Bronchial epithelial cell (primary cell): ENCODE data around the gene CLEC11A. TPM values are rescaled to one million over a fixed set of nuclear protein-coding genes. Genes with fewer than 3 reads are reported as not detected.

Experiments used
- DNase-seq: peaks from one replicate; pipeline ENCODE4 v3.0.0-alpha.2; 2010; ENCODE audit warnings: low read depth
- FAIRE-seq: peaks from 2 replicates; lab custom pipeline; 2011; peaks lifted over from hg19 to GRCh38; lab: Jason Lieb, UNC
- H3K27me3 ChIP-seq: 2 replicates; pipeline ENCODE4 v1.5.1; 2011; ENCODE audit warnings: low read length; ENCODE audit not compliant: control insufficient read depth, insufficient read depth
- H3K36me3 ChIP-seq: 2 replicates; pipeline ENCODE4 v1.5.1; 2011; ENCODE audit warnings: low read length; ENCODE audit not compliant: control insufficient read depth, insufficient read depth
- H3K4me3 ChIP-seq: 2 replicates; pipeline ENCODE4 v1.5.1; 2011; ENCODE audit warnings: mild to moderate bottlenecking, low read depth, low read length, control low read depth
- total RNA-seq: library from RNA; depleted of rRNA; stranded (reverse); fragments of >200 nt; gene quantifications from 2 replicates; pipeline ENCODE4 v1.2.1, GENCODE V29; 2014
- TF ChIP-seq, protein P1 (sequence below): IDR thresholded peaks from 2 replicates; pipeline ENCODE4 v1.5.1; 2011; ENCODE audit warnings: mild to moderate bottlenecking, moderate library complexity, low read length, control low read depth, inconsistent platforms; ENCODE audit not compliant: insufficient read depth, severe bottlenecking

The CLEC11A gene
- total RNA-seq, 1 donor from 2014 or later, result 0.26 TPM

- TF ChIP-seq, protein P1, sequence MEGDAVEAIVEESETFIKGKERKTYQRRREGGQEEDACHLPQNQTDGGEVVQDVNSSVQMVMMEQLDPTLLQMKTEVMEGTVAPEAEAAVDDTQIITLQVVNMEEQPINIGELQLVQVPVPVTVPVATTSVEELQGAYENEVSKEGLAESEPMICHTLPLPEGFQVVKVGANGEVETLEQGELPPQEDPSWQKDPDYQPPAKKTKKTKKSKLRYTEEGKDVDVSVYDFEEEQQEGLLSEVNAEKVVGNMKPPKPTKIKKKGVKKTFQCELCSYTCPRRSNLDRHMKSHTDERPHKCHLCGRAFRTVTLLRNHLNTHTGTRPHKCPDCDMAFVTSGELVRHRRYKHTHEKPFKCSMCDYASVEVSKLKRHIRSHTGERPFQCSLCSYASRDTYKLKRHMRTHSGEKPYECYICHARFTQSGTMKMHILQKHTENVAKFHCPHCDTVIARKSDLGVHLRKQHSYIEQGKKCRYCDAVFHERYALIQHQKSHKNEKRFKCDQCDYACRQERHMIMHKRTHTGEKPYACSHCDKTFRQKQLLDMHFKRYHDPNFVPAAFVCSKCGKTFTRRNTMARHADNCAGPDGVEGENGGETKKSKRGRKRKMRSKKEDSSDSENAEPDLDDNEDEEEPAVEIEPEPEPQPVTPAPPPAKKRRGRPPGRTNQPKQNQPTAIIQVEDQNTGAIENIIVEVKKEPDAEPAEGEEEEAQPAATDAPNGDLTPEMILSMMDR, result no peak
- Histone ChIP-seq H3K4me3 (no peak overlapping the region), H3K27me3 (peaks cover 2% of the 10 kb centered on the region), H3K36me3 (no peaks in the 10 kb centered on the region)
- no peak for DNase-seq
- no peak for FAIRE-seq
Measured at GRCh38 chr19:50729894-50730293, 6.7 kb downstream of the CLEC11A start.

- FAIRE-seq, result no peak
- DNase-seq, result no peak
Measured at GRCh38 chr19:50735869-50736268, 12.7 kb downstream of the CLEC11A start.

DNA sequence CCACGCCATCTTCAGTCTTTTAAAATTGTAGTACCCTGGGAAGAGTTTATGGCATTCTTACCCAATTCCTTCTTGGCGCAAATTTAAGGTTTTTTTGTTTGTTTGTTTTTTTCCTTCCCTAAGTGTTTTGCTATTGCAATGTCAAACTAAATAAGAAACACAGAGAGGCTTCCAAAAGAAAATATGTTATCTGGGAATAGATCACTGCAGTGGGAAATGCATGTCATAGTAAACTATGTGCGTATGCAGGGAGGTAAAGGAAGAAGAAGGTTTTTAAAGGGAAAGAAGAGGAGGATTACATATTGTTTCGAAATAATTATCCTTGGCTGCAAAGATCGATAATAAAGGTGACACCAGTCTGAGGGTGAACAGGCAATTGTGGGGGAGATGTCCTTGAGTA, 13.2 kb downstream of the CLEC11A start:
- DNase-seq (no peak), FAIRE-seq (no peak)
- Histone ChIP-seq H3K36me3 (no peaks in the 10 kb centered on the region), H3K4me3 (no peak overlapping the region), H3K27me3 (no peaks in the 10 kb centered on the region)
- TF ChIP-seq, protein P1, result no peak

More at GRCh38 chr19:50735869-50736268, 12.7 kb downstream of the CLEC11A start:
- H3K4me3 ChIP-seq, result no peak overlapping the region
- H3K36me3 ChIP-seq, result no peaks in the 10 kb centered on the region
- H3K27me3 ChIP-seq, result no peaks in the 10 kb centered on the region
- TF ChIP-seq, protein P1, result no peak

DNA sequence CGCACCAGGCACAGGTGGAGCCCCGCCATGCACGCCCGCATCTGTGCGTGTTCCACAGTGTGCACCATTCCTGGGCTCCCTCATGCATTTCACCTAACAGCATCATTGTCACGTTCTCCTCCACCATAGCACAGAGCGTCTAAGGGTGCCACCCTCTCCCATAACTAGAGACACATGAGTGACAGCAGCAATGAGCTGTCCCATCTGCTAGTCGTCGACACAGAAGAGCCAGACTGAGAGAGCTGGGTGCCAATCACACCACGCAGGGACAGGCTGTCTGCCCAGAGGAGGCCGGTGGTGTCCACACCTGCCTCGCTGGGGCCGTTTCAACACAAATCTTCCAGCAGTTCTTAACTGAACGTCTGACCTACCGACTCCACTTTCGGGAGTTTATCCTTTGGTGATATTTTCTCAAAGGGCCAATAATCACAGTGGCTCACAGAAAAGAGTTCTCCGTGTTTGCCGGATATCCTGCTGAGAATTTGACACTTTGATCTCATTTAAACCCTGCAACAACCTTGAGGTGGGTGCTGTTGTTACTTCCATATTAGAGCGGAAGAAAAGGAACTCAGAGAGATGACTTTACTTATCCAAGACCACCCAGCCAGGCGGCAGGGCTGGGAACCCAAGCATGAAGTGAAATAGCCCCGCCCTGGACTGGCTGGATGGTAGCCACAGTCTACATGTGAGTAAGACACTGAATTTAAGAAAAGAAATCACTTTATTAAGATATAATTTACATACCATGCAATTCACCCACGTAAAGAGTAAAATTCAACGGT, 16.2 kb downstream of the CLEC11A start:
- TF ChIP-seq, protein P1, result no peak
- Histone ChIP-seq H3K36me3 (no peaks in the 10 kb centered on the region), H3K4me3 (no peak overlapping the region), H3K27me3 (no peaks in the 10 kb centered on the region)
- FAIRE-seq (no peak), DNase-seq (no peak)

- H3K4me3 ChIP-seq, result no peak overlapping the region
- no peaks in the 10 kb centered on the region for H3K27me3 ChIP-seq
- FAIRE-seq (no peak), DNase-seq (no peak)
- H3K36me3 ChIP-seq, result no peaks in the 10 kb centered on the region
- TF ChIP-seq, protein P1, result no peak
Measured at GRCh38 chr19:50739914-50740426, 16.8 kb downstream of the CLEC11A start.
